Activated CD4-positive, alpha-beta T cell treated with anti-CD3 and anti-CD28 coated beads, Interleukin-2, Interleukin-6, amounts not matched to agents 100 ng/mL and 50 ng/mL, durations not matched to agents 16 hours and 8 hours (primary cell): ENCODE data around the gene ALX4.

Experiments
- DNase-seq: peaks from one replicate; pipeline ENCODE4 v3.0.0-alpha.2; 2020

Gene ALX4

GRCh38 chr11:44334356-44335004 is 24.5 kb upstream of the ALX4 start:
- DNase-seq, result no peak

DNA sequence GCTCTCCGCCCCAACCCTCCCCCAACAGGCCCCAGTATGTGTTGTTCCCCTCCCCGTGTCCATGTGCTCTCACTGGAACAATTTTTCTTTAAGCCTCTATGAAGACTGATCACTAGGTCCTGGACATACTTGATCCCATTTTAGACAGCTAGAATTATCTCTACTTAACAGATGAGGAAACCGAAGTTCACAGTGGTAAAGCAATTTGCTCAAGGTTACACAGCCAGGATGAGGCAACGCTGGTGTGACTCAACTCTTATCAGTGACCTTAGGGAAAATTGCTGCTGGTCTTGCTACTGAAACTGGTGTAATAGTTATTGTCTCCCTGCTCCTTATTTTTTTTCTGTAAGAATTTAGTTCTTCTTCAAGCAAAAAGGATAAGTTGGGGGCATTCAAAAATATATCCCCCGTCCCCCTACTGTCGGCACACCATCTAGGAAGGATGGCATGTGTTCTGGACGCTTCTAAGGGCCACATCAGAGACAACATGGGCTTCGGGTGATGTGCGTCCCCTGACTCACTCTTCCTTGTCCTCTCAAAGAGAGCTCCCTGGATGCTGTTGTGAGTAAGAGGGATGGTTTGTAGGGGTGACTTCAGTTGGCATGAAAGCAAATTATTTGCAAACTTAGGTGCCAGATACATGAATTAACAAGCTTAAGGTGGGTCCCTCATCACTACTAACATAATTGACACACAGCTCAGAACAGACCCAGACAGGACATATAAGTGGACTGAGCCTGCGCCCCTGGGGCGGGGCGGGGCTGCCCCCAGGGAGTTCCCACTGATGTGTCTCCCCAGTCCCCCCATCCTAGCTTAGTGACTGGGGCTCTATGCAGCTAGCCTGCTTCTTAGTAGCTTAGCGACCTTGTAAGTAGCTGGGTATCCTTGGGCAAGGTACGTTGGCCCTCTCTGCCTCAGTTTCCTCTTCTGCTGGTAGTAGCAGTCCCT is 23.6 kb upstream of the ALX4 start:
- DNase-seq, result no peak

DNA sequence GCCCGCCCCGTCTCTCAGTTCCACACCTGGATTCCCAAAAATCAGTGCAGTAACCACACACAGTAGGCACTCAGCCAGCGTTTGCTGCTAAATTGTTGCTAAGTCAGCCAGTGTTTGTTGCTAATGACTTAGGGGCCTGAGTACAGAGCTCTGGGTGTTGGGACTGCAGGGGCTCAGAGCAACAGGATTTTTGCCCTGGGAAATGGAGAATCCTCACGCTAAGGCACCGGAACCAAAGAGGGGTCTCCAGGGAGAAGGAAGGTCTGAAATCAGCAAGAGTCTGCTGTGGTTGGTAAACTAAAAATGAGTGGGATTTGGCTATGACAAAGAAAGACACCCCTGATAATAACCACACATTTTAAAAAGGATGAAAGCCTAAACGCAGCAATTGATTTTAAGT is 22.7 kb upstream of the ALX4 start:
- DNase-seq, result no peak

DNA sequence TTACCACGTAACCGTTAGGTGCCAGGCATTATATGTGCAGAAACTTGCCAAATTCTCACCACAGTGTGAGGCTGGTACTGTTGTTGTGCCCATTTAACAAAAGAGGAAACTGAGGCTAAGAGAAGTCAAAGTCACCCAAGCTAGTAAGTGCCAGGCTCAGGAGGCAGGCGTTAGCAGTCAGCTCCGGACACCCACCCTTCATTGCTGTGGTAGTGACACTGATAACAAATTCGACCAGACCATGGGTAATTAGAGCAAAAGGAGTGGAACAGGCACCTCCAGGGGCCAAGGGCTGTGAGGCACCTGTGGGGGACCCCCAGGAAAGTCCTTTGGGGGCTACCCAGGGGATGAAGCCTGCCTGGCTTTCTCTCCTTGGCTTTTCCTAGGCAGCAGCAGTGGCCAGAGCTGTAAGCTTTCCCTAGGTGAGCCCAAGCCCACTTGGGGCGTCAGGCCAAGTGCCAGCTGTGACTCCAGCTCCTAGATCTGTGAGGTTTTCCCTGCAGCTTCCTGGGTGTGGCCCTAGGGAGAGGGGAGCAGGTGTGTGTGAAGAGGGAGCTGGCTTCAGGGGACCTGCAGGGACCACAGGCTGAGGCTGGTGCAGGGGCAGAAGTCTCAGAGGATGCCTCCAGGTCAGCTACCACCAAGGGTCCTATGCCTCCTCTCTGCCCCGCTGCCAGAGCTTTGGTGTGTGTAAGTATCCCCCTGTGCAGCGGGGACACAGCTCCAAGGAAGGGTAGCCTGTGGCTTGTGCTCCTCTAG is 19.7 kb upstream of the ALX4 start:
- DNase-seq, result no peak

DNA sequence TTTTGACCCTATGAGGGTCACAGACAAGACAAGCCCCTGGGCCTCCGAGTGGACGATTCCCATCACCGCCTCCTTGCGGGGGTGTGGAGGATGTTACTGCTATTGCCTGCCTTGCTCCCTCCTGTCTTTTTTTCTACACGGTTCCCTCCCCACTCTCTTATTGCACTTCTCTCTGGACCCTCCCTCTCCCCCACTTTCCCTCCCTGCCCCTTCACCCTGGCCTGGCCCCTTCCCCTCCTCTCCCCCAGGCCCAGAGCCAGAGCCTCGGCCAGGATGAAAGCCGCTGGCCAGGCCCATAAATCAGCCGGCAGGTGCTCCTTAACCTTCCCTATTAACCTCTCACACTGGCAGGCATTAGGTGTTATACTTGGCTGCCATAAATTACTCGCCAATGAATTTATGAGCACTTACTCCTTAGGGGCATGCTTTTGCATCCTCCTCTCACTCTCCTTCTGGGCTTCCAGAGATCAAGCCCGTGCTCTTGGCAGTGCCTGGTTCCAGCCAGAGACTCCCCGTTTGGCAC is 18.3 kb upstream of the ALX4 start:
- no peak for DNase-seq

DNA sequence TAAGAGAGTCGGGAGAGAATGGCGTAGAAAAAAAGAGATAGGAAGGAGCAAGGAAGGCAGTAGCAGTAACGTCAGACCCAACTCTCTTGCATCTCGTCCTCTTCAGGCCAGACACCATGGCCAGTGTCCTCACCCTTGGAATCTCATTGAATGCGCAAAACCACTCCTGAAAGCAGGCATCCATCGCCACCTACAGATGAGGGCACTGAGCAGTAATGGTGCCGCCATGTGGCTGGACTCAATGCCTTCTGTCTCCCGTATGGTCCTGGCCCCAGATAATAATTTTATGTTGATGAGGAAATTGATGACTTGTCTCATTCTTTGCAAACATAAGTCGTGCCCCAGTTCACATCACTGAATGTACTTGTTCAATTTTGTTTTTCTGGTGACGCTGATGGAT is 17.8 kb upstream of the ALX4 start:
- DNase-seq, result no peak

GRCh38 chr11:44326615-44327475 is 16.9 kb upstream of the ALX4 start:
- DNase-seq, result no peak

GRCh38 chr11:44325698-44326097 is 15.8 kb upstream of the ALX4 start:
- DNase-seq, result no peak

DNA sequence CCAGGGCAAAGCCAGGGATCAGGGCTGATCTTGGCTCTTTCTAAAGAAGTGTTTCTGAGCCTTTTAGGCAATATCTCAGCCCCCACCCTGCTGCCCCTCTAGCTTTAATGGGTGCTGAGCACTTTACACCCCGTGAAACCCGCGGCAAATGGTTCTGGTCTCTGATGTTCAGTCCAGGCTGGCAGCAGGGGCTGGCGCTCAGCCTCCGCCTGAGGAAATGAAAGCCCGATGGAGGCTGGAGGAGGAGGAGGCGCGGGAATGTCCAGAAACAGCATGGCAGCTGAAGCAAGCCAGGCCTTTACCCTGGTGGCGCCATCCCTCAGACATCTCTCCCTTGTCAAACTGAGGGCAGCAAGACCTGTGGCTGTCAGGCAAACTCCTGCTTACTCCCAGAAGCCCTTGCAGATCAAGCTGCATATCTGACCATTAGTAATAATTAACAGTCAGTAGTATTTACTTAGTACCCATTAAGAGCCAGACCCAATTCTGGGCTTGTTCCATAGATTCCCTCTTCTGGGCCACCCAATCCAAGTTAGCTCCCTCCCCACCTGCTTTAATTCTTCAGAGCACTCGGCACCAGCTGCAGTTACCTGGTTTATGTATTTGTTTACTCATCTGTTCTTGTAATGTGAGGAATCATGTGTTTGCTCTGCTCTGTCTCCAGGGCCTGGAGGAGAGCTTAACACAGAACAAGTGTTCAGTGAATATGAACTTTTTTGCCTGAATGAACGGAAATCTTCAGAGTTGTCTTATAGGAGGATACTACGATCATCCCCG is 15.0 kb upstream of the ALX4 start:
- no peak for DNase-seq

- no peak for DNase-seq
These were observed 14.3 kb upstream of the ALX4 start for GRCh38 chr11:44324222-44324621.

DNA sequence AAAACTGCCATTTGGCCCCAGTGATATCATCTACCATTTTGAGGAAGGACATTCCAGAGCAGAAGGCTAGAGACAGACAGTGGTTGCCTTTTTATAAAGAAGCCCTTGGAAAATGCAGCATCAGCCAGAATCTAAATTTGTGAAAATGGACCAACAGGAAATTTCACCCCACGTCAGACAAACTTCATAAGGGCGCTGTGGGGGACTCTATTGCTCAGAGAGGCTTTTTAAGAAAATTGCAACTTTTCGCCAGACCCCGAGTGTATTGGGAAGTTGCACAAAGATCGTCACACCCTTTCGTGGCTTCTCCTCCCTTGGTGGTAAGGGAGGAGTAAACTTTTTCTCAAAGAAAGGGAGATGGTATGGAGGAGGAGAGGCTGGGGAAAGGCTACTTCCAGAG is 12.3 kb upstream of the ALX4 start:
- no peak for DNase-seq

DNA sequence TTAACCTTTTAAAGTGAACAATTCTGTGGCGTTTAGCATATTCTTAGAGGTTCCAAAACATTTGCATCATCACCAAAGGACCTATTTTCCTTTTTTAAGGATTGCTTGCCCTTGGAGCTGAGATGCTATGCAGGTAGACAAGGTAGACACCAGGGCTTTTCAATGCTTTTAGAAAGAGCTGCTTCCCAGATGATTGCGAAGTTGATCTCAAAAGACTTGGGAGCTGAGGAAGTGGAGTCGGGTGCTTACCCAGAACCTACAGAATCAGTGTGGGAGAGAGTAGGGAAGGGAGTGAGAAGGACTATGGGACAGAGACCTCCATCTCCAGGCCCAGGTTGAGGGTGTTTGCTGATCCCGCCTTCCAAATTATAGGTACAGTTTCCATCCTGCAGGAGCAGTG is 11.1 kb upstream of the ALX4 start:
- DNase-seq, result no peak

DNA sequence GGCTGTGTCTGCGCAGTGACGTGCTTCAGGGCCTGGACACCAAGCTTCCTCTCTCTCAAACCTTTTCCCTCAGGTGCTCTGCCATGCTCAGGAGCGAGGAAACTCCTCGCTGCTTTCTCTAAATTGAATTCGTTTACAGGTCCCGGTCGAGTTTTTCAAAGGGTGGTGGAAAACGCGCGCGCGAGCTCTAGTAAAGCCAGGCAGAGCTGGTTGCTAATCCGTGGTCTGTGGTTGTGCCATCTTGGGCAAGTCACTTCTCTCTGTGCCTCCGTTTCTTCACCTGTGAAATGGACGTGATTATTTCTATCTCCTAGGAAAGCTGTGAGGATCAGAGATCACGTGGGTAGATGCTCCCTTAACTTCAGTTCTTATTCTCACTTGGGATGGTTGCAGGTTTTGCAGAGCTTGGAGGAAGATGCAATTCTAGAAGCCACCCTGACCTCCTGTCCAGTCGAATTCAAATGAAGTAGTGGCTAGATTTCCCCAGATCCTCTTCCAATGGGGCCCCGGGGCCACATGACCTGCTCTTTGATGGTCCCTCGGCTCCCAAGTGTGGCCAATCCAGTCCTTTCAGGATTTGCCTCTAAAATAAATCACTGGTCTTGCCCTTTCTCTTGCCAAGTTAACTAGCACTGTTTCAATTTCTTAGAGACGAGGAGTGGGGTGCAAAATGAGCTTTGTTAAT is 10.5 kb upstream of the ALX4 start:
- no peak for DNase-seq

DNA sequence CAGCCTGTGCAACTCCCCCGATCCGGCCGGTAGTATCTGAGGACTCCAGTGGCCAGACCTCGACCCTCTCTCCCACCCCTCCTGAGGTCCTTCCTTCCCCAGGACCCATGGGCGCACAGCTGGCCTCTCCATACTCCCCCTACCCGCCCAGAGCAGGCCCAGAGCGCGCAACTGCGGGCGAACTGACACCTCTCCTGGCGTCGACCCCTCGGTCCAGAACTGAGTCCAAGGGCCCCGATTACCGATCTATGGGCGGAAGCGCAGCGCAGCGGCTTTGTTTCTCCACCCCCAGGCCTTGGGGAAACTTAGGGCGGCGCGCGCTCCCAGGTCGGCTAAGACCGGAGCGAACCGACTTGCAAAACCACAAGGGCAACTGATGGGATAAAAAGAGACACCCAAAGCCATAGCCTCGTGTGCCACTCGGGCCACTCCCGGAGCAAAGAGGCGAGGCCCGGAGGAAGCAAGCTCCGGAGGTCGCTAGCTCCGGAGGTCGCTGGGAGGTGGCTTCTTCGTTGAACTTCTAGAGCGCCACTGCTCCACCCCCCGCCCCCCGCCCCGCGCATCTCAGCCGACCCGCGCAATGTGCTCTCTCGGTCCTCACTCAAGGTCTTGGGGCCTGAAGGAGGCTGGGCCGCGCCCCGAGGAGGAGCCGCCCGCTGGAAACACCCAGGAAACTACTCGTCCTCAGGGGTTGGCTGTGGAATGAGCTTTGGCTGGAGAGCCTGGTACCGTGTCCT is 9.8 kb upstream of the ALX4 start:
- no peak for DNase-seq

DNA sequence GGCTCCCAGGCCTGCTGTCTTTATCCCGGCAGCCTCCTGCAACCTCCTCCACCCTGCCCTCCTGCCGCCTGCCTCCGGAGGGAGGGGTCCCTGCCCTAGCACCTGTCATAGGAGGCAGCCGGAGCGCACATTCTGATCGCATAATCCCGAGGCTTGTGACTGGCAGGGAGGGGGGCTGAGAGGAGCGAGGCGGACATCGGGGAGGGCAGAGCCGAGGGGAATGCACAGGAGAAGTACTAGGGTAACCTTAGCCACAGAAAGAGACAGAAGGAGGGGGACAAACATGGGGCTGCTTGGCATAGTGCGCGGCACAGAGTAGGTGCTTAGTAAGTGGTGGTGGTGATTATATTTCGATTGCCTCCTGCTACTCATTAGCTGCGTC is 9.2 kb upstream of the ALX4 start:
- no peak for DNase-seq

GRCh38 chr11:44318369-44318768 is 8.4 kb upstream of the ALX4 start:
- no peak for DNase-seq

DNA sequence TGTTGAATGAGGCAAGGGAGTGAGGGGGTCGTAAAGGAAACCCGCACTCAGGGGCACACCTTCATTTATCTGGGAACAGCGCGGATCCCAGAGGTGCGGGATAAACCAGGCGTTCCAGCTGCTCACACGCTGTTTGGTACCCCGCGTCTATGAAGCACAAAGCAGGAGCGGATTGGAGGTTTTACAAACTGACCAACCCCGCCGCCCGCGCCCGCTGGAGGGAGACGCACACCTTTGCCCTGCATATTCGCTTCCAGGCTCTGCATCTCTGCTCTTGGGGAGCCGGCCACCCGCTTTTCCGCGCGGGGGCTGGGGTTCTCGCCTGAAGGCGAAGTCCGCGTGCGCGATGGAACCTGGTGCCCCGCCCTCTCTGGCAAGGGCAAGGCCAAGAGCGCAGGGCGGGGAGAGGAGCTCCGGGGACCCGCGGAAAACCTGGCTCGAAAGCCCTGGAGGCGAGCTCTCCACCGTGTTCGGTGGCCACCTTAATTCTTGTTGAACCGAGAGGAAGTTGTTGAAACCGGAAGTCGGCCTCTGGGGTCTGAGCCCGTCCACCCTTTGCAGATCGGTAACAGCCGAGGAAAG is 6.8 kb upstream of the ALX4 start:
- DNase-seq, result no peak

GRCh38 chr11:44315947-44316658 is 6.2 kb upstream of the ALX4 start:
- no peak for DNase-seq

DNA sequence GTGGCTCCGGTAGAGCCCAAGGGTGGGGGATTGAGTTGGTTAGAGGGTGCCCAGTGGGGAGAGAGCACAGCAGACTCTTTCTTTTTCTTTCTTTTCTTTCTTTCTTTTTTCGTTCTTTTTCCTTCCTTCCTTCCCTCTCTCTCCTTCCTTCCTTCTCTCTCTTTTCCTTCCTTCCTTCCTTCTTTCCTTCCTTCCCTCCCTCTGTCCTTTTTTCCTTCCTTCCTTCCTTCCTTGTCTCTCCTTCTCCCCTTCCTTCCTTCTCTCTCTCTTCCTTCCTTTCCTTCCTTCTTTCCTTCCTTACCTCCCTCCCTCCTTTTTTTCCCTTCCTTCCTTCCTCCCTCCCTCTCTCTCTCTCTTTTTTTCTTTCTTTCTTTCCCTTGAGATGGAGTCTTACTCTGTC is 4.8 kb upstream of the ALX4 start:
- DNase-seq, result no peak
